ENCODE results near the gene ANKRD65.
"Not testable (repeated sequence)": the region's sequence is repeated elsewhere in the genome, so short reads cannot be mapped to it uniquely, and the experiment has no call there.

ANKRD65 gene

GRCh38 chr1:1393428-1393827 is 27.6 kb downstream of the ANKRD65 start:
- no peak for DNase-seq

DNA sequence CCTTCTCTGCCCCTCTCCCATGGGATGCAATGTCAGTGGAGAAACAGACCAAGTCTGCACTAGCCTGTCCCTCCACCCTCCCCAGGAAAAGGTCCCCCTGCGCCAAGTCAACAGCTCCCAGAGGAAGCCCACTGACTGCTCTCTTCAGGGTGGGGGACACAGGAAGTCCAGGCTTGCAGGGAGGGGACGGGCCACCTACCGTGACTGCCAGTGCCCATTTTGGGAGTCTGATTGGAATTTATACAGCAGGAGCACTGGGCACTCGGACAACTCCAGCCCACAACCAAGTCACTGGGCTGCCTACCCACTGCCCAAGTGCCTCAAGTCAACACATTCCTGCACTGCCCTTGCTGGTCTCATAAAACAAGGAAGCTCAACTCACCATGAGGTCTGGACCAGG is 28.1 kb downstream of the ANKRD65 start:
- DNase-seq = no peak

GRCh38 chr1:1391225-1391624 is 29.9 kb downstream of the ANKRD65 start:
- no peak for DNase-seq

DNA sequence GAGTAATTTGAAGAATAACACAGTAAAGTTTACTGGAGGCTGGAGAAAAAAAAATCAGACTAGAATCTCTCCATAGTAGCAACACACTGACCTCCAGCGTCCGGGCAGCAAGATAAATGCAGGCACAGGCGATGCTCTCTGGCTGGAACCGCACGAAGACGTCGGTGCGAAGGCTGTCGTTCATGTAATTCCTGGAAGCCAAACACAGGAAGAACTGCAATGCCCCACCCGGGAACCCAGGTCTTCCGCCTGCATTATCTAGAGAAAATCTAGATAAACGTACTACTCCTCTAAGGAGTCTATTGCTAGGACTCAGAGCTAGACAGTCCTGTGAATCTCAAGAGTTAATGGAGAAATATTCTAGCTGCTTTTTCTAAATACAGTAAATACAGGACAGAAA is 30.4 kb downstream of the ANKRD65 start:
- no peak for DNase-seq

- no peak for DNase-seq
These were observed 33.0 kb downstream of the ANKRD65 start for GRCh38 chr1:1388078-1388472.

GRCh38 chr1:1387098-1388077 is 33.7 kb downstream of the ANKRD65 start:
- no peak for DNase-seq

- DNase-seq = no peak
These were observed 35.1 kb downstream of the ANKRD65 start for GRCh38 chr1:1385931-1386330.

DNA sequence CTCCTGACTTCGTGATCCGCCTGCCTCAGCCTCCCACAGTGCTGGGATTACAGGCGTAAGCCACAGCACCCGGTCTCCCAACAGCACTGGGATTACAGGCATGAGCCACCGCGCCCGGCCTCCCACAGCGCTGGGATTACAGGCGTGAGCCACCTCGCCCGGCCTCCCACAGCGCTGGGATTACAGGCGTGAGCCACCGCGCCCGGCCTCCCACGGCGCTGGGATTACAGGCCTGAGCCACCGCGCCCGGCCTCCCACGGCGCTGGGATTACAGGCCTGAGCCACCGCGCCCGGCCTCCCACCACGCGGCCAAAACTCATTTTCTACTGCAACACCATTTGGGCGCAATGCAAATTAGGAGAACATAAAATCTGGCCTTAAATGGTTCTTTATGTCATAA is 35.7 kb downstream of the ANKRD65 start:
- DNase-seq = not testable (repeated sequence)

- DNase-seq = no peak
These were observed 39.8 kb downstream of the ANKRD65 start for GRCh38 chr1:1381294-1381693.

DNA sequence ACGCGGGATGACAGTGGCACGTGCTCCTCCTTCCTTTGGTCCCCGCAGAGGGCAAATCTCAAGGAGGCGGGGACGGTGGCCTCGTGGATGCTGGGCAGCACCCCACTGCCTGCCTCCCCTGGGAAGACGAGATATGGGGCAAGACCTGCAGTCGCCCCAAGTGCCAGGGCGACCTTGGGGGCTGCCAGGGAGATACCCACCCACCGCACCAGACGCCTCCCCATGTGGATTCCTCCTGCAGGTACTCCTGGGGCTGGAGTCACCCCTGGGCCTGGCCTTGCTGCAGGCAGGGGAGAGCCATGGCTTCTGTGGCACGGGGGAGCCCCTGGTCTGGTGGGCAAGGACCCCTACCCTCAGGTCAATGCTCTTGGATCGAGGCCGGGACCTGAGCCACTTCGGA is 40.2 kb downstream of the ANKRD65 start:
- no peak for DNase-seq

DNA sequence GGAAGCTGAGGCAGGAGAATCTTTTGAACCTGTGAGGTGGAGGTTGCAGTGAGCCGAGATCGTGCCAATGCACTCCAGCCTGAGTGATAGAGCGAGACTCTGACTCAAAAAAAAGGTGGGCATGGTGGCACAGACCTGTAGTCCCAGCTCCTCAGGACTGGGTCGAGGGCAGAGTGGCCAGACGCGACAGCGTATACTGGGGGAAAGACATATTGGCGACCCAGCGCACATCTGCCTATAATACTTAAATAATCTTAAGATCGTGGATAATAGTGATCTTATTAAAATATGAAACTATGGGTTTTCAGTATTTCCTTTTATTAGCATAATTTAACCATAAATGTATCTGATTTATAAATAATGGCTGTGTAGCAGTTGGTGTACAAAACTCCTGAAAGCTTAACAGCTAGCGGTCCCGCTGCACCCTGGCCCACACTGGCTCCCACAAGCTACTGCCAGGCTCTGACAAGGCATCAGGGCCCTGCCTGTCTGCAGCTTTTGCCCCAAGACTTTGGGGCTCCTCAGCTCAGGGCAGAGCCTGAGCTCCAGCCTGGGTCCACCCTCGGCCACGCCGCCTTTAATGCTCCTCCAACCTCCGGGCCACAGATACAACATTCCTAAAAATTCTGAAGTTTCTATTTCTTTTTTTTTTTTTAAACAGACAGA is 43.4 kb downstream of the ANKRD65 start:
- no peak for DNase-seq

DNA sequence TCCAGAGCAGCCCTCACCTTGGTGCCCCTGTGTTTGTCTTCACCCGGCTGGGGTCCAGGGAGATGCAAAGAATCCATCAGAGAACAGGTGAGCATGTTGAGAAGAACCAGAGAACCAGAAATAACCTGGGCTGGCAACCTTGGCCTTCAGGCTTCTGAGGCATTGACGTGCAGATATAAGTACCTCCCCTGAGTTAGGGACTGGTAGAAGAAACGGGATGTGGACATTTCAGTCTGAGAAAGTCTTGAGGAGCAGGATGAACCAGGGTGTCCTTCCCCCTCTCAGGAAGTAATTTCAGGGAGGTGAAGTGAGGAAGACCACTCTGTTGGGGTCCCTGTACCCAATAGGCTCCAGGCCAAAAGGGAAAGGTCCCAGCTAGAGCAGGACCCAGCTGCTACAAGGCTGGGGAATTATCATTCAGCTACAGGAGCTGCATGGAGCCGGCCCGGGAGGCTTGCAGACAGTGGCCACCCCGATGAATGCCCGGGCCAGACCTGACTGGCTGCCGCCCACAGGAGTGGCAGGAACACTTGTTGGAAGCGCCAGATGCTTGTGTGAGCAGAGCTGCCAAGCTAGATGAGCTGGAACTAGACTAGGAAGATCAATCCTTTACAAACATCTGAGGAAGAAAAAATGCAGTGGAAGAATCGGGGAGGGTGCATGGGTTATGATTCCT is 44.4 kb downstream of the ANKRD65 start:
- no peak for DNase-seq

GRCh38 chr1:1374929-1375662 is 46.0 kb downstream of the ANKRD65 start, which contains the start of gene AURKAIP1:
Gene AURKAIP1 (minus strand): TSS chr1:1375207. CDS start chr1:1374756, 451 bp downstream.
- peak; percentile 99 for DNase-seq

GRCh38 chr1:1374589-1374928 is 46.5 kb downstream of the ANKRD65 start:
- DNase-seq = no peak

DNA sequence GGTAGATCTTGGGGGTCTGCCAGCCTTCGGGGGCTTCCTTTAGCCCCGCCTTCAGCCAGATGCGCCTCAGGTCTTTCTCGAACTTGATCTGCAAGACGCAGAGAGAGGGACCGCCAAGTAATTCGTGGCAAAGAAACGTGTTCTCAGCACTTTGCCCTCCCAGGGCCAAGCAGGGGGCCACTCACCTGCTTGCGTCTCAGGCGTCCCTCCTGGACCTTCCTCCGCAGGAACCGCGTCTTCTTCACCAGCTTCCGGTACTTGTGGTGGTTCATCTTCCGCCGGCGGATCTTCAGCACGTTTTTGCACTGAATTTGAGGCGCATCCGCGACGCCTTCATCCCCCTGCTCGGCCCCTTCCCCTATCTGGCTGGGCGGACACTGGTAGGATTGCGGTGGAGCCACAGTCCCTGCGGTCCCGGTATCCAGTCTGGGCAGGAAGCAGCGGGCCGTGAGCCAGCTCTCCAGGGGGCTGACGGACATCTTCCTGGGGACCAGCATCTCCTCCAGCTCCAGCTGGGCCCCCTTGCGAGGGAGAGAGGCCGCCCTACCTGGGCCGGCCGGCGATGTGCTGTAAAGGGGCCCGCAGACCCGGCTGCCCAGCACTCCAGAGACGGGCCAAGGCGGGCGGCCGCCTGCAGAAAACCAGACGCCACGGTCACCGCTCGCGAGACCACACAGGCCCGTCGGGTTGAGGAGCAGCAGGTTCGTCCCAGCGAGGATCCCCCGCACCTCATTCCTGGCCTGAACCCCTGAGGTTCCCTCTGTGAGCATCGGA is 47.1 kb downstream of the ANKRD65 start:
- DNase-seq = no peak

DNA sequence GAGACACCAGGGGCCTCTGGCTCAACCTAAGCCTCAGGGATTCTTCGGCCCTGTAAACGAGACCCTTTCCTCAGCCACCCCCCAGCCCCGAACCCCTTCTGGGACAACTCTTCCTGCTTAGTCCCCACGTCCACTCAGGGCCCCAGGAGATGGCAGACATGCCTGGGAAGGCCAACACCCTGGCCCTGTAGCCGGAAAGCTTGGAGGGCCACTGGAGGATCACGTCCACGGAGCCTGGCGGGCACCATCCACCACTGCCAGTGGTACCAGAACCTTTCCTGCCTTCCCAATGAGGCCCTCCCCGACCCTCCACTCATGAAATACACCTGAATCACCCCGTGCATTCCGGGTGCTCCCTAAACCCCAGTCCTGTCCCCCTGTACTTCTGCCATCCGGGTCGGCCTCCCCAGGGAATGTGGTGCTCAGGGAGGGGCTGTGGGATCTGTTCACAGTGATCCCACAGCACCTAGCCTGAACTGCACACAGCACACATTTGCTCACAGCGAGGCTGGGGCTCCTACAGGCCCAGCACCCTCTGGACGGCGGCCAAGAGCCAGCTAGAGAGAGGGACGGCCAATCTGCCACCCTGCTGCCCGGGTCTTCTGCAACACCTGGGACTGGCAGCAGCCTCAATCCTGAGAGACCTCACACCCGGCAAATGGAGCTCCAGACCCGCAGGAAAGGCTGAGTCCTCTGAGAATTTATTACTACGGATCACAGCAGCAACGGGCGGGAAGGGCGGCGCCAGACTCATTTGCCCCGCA is 47.8 kb downstream of the ANKRD65 start:
- no peak for DNase-seq

DNA sequence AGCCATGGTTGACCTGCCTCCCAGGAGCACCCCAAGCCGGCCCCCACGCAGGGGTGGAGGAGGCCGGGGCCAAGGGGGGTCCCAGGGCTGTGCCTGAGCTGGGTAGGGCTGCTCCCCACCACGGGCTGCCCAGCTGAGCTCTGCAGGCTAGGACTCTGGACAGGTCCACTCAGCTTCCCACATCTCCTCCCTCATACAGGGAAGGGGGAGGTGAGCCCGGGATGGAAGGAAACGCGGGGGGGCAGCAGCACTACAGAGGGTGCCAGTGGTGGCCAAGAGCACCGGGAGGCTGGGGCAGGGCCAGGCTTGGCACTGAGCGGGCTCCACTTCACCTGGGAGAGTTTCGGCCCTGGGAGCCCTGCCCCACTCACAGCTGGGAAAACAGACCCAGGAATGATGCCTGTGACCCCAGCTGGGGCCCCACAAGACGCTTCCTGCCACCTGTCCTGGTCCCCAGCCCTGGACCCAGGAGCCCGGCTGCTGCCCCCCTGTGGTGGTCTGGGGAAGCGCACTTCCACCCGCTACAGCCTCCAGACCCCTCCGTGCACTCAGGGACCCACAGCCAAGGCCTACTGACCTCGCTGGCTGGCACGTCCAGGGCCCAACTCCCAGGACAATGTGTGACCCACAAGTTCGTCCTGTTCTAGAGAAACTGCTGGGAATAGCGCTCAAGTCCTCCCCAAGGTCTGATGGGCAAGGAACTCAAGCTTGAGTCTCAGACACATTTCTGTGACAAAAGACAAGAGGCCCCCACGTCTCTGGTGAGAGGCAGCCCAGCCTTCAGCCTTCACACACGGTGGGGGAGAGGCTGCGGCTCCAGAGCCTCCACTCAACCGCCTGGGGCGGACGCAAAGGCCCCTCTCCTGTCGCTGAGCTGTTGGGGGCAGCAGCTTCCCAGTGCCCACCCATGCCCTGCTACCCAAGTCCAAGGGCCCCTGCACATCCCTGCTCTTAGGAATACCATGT is 49.0 kb downstream of the ANKRD65 start:
- DNase-seq = peak; percentile 50 to 76

- DNase-seq = no peak
These were observed 49.7 kb downstream of the ANKRD65 start for GRCh38 chr1:1371364-1371745.

DNA sequence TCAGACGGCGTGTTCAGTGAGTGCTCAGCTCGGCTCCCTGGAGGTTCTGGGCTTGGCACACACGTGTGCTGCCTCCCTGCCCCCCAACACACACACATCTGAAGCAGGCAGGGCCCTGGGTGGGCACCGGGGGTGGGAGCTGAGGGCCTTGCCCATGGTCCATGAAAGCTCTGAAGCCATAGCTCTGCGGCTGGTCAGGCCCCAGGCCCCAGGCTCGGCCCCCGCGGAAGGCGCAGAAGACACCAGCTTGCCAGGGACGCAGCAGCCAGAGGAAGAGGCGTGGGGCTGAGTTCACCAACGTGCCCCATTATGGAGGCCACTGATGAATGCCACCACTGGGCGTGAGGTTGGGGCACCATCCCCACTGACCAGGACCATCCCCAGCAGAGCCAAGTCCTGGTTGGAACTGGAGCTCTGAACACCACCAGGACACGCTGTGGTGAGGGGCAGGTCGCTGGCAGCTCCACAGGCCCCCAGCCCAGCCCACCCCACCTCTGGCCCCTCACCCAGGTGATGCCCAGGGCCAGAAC is 50.2 kb downstream of the ANKRD65 start:
- no peak for DNase-seq

DNA sequence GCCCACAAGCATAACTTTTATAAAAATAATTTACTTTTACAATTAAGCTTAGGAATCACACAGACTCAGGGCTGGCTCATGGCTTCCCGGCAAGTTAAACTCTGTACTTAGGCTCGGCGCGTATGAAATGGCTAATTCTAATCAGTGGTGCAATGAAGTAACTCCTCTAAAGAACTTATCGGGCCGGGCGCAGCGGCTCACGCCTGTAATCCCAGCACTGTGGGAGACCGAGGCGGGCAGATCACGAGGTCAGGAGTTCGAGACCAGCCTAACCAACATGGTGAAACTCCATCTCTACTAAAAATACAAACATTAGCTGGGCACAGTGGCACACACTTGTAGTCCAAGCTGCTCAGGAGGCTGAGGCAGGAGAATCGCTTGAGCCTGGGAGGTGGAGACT is 51.0 kb downstream of the ANKRD65 start:
- not testable (repeated sequence) for DNase-seq
